Bronchial epithelial cell (primary cell): ENCODE results near the gene PBRM1. TPM values are rescaled to one million over a fixed set of nuclear protein-coding genes. Genes with fewer than 3 reads are reported as not detected.

Source experiments
- DNase-seq: peaks from one replicate; pipeline ENCODE4 v3.0.0-alpha.2; 2010; ENCODE audit warnings: low read depth
- FAIRE-seq: peaks from 2 replicates; lab custom pipeline; 2011; peaks lifted over from hg19 to GRCh38; lab: Jason Lieb, UNC
- H3K27me3 ChIP-seq: 2 replicates; pipeline ENCODE4 v1.5.1; 2011; ENCODE audit warnings: low read length; ENCODE audit not compliant: control insufficient read depth, insufficient read depth
- H3K36me3 ChIP-seq: 2 replicates; pipeline ENCODE4 v1.5.1; 2011; ENCODE audit warnings: low read length; ENCODE audit not compliant: control insufficient read depth, insufficient read depth
- H3K4me3 ChIP-seq: 2 replicates; pipeline ENCODE4 v1.5.1; 2011; ENCODE audit warnings: mild to moderate bottlenecking, low read depth, low read length, control low read depth
- total RNA-seq: library from RNA; depleted of rRNA; stranded (reverse); fragments of >200 nt; gene quantifications from 2 replicates; pipeline ENCODE4 v1.2.1, GENCODE V29; 2014
- TF ChIP-seq, protein P1 (sequence below): IDR thresholded peaks from 2 replicates; pipeline ENCODE4 v1.5.1; 2011; ENCODE audit warnings: mild to moderate bottlenecking, moderate library complexity, low read length, control low read depth, inconsistent platforms; ENCODE audit not compliant: insufficient read depth, severe bottlenecking

The PBRM1 gene
- total RNA-seq, 1 donor from 2014 or later: 95.6 TPM

- TF ChIP-seq, protein P1, sequence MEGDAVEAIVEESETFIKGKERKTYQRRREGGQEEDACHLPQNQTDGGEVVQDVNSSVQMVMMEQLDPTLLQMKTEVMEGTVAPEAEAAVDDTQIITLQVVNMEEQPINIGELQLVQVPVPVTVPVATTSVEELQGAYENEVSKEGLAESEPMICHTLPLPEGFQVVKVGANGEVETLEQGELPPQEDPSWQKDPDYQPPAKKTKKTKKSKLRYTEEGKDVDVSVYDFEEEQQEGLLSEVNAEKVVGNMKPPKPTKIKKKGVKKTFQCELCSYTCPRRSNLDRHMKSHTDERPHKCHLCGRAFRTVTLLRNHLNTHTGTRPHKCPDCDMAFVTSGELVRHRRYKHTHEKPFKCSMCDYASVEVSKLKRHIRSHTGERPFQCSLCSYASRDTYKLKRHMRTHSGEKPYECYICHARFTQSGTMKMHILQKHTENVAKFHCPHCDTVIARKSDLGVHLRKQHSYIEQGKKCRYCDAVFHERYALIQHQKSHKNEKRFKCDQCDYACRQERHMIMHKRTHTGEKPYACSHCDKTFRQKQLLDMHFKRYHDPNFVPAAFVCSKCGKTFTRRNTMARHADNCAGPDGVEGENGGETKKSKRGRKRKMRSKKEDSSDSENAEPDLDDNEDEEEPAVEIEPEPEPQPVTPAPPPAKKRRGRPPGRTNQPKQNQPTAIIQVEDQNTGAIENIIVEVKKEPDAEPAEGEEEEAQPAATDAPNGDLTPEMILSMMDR: no peak
- FAIRE-seq (no peak), DNase-seq (no peak)
- H3K4me3 ChIP-seq: no peak overlapping the region
- peaks cover 9% of the 10 kb centered on the region for H3K36me3 ChIP-seq
- no peaks in the 10 kb centered on the region for H3K27me3 ChIP-seq
Measured at GRCh38 chr3:52600258-52600657, 85.5 kb downstream of the PBRM1 start.

DNA sequence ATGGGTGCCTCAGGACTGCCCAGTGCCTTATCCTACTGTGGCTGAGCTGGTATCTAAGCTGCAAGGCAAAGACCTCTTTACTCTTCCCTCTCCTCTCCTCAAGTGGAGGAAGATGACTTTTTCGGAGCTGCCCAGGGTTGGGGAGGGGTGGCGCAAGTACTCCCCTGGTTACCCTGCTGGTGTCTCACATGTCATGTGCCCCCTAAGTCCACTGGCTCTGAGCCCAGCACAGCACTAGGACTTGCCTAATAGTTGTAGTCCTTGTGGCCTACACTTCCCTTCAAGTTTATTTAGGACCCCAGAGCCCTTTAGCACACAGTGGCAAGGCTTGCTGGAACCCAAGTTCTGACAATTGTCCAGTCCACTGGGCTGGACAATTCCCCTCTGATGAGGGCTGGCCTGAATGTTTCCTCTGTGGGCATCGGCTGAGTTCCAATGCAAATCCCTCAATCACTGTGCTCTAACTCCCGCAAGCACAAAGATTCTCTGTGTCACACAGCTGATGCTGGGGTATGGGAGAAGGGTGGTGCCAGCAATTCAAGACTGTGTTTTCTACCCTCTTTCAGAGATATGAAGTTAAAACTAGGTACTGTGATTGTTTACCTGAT lies 89.0 kb downstream of the PBRM1 start:
- H3K4me3 ChIP-seq: no peak overlapping the region
- TF ChIP-seq, protein P1: no peak
- FAIRE-seq (peak; percentile 32), DNase-seq (no peak)
- peaks cover 8% of the 10 kb centered on the region for H3K36me3 ChIP-seq
- no peaks in the 10 kb centered on the region for H3K27me3 ChIP-seq

- no peak for FAIRE-seq
Measured at GRCh38 chr3:52593103-52593502, 92.6 kb downstream of the PBRM1 start.

DNA sequence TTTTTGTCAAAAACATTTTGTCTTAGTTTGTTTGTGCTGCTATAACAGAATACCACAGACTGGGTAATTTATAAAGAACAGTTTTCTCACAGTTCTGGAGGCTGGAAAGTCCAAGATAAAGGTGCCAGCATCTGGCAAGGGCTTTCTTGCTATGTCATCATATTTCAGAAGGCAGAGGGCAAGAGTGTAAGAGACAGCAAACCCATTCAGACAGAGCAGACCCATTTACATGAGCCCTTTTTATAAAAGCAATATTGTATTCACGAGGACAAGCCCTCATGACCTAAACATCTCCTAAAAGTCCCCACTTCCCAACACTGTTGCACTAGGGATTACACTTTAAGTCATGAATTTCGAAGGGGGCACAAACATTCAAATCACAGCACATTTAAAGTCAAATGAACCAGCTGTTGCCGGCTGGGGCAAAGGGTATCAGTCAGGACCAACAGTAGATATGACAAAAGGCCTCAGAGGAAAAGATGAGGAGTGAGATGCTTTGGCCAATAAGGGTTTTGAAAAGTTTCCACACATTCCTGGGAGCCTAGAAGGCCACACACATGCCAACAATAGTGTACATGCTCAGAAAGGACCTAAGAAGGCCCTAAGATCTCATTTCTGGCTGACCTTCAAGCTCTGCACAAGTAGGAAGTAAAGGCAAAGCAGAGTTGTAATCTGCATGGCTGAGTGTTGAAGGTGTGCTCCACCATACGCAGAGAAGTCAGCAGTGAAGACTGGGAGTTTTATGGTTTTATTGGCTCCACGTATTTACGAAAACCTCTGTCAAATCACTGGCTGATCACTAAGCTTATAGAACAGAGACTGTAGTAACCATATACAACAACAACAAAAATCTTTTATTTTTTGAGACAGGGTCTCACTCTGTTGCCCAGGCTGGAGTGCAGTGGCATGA lies 111.4 kb downstream of the PBRM1 start:
- Histone ChIP-seq H3K27me3 (no peaks in the 10 kb centered on the region), H3K4me3 (no peak overlapping the region), H3K36me3 (peaks cover 5% of the 10 kb centered on the region)
- TF ChIP-seq, protein P1: no peak
- FAIRE-seq (no peak), DNase-seq (no peak)

More at GRCh38 chr3:52593103-52593502, 92.6 kb downstream of the PBRM1 start:
- TF ChIP-seq, protein P1: no peak
- no peak for DNase-seq
- Histone ChIP-seq H3K4me3 (no peak overlapping the region), H3K36me3 (peaks cover 4% of the 10 kb centered on the region), H3K27me3 (no peaks in the 10 kb centered on the region)

DNA sequence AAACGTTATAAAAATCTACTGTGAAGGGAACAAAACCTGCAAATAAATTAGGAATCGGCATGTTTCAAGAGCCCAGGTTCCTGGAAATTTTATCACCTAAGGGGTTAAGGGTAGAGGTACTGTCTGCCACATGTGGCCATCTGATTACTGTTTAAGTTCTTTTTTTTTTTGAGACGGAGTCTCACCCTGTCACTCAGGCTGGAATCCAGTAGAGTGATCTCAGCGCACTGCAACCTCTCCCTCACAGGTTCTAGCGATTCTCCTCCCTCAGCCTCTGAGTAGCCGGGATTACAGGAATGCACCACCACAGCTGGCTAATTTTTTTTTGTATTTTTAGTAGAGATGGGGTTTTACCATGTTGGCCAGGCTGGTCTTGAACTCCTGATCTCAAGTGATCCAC lies 113.5 kb downstream of the PBRM1 start:
- no peak for DNase-seq
- Histone ChIP-seq H3K4me3 (no peak overlapping the region), H3K27me3 (no peaks in the 10 kb centered on the region), H3K36me3 (peaks cover 4% of the 10 kb centered on the region)
- TF ChIP-seq, protein P1: no peak
- no peak for FAIRE-seq
